IPS-18a (cell line): ENCODE results near the gene FARP2.
"Not testable (repeated sequence)": the region's sequence is repeated elsewhere in the genome, so short reads cannot be mapped to it uniquely, and the experiment has no call there.

ENCODE experiments used
- H3K27ac ChIP-seq: one replicate; pipeline ENCODE4 v1.5.1; 2013; ENCODE audit warnings: low read length
- H3K27me3 ChIP-seq: one replicate; pipeline ENCODE4 v1.6.1; 2013; ENCODE audit warnings: mild to moderate bottlenecking, low read length; ENCODE audit not compliant: control insufficient read depth, insufficient read depth
- H3K36me3 ChIP-seq: one replicate; pipeline ENCODE4 v1.6.1; 2013; ENCODE audit warnings: low read depth, low read length; ENCODE audit not compliant: control insufficient read depth
- H3K4me1 ChIP-seq: one replicate; pipeline ENCODE4 v1.6.1; 2013; ENCODE audit warnings: low read depth, low read length; ENCODE audit not compliant: control insufficient read depth
- H3K4me3 ChIP-seq: one replicate; pipeline ENCODE4 v1.5.1; 2013; ENCODE audit warnings: low read length
- H3K9ac ChIP-seq: one replicate; pipeline ENCODE4 v1.6.1; 2013; ENCODE audit warnings: mild to moderate bottlenecking, low read length, moderate library complexity
- H3K9me3 ChIP-seq: one replicate; pipeline ENCODE4 v1.6.1; 2013; ENCODE audit warnings: low read depth, low read length; ENCODE audit not compliant: control insufficient read depth

Gene FARP2

DNA sequence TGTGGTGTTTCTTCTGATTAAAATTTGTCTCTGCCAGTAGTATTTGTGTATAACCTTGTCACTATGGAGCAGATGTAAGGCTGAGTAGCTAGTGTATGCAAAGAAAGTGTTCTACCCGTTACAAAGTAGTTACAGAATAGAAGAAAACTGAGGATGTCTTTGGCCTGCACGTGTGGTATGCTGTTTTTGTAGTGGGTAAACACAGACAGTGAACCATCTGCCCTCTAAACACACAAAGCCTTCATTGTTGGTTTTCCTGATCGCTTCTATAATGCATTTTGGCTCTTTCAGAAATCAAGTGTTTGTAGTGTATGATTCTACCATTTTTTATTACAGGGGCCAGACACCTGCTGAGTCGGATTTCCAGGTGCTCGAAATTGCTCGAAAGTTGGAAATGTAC lies 61.5 kb downstream of the FARP2 start:
- no peak overlapping the region for H3K27ac ChIP-seq
- no peak overlapping the region for H3K9ac ChIP-seq
- no peak overlapping the region for H3K4me3 ChIP-seq
- H3K9me3 ChIP-seq, result no peaks in the 10 kb centered on the region
- H3K4me1 ChIP-seq, result no peaks in the 10 kb centered on the region
- peaks cover 17% of the 10 kb centered on the region for H3K36me3 ChIP-seq
- no peaks in the 10 kb centered on the region for H3K27me3 ChIP-seq

- H3K4me3 ChIP-seq, result no peak overlapping the region
Measured at GRCh38 chr2:241421330-241421729, 65.2 kb downstream of the FARP2 start.

DNA sequence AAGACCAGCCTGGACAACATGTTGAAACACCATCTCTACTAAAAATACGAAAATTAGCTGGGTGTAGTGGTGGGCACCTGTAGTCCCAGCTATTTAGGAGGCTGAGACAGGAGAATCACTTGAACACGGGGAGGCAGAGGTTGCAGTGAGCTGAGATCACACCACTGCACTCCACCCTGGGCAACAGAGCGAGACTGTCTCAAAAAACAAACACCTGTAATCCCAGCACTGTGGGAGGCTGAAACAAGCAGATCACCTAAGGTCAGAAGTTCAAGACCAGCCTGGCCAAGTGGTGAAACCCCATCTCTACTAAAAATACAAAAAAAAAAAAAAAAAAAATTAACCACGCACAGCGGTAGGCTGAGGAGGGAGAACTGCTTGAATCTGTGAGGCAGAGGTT lies 65.9 kb downstream of the FARP2 start:
- not testable (repeated sequence) for H3K4me1 ChIP-seq, H3K27ac ChIP-seq, H3K27me3 ChIP-seq, H3K4me3 ChIP-seq, H3K9ac ChIP-seq, H3K9me3 ChIP-seq, H3K36me3 ChIP-seq

More at GRCh38 chr2:241421330-241421729, 65.2 kb downstream of the FARP2 start:
- no peak overlapping the region for H3K27ac ChIP-seq
- no peaks in the 10 kb centered on the region for H3K9me3 ChIP-seq
- no peaks in the 10 kb centered on the region for H3K4me1 ChIP-seq
- H3K27me3 ChIP-seq, result no peaks in the 10 kb centered on the region
- H3K9ac ChIP-seq, result no peak overlapping the region
- peaks cover 7% of the 10 kb centered on the region for H3K36me3 ChIP-seq

DNA sequence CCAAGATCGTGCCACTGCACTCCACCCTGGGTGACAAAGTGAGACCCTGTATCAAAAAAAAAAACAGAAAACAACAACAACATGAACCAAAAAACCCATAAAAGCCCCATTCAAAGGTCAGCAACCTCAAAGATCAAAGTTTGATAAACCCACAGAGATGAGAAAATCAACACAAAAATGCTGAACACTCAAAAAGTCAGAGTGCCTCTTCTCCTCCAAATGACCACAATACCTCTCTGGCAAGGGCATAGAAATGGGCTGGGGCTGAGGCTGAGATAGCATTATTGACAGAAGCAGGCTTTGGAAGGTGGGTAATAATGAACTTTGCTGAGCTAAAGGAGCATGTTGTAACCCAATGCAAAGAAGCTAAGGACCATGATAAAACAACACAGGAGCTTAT lies 66.3 kb downstream of the FARP2 start:
- Histone ChIP-seq H3K27me3 (no peaks in the 10 kb centered on the region), H3K36me3 (peaks cover 7% of the 10 kb centered on the region)

DNA sequence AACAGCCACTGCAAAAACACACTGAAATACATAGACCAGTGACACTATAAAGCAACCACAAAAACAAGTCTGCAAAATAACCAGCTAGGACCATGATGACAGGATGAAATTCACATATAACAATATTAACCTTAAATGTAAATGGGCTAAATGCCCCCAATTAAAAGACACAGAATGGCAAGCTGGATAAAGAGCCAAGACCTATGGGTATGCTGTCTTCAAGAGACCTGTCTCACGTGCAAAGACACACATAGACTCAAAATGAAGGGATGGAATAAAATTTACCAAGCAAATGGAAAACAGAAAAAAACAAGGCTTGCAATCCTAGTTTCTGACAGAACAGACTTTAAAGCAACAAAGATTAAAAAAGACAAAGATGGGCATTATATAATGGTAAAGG lies 67.4 kb downstream of the FARP2 start:
- H3K4me3 ChIP-seq, H3K4me1 ChIP-seq, H3K27ac ChIP-seq, H3K36me3 ChIP-seq, H3K9me3 ChIP-seq, H3K27me3 ChIP-seq, H3K9ac ChIP-seq: not testable (repeated sequence)

More for the DNA sequence above, 66.3 kb downstream of the FARP2 start:
- Histone ChIP-seq H3K4me3 (no peak overlapping the region), H3K9me3 (no peaks in the 10 kb centered on the region), H3K4me1 (no peaks in the 10 kb centered on the region), H3K27ac (no peak overlapping the region), H3K9ac (no peak overlapping the region)

GRCh38 chr2:241425368-241425767 lies 69.3 kb downstream of the FARP2 start:
- no peak overlapping the region for H3K4me3 ChIP-seq
- no peaks in the 10 kb centered on the region for H3K27me3 ChIP-seq
- H3K4me1 ChIP-seq, result no peaks in the 10 kb centered on the region
- H3K9me3 ChIP-seq, result no peaks in the 10 kb centered on the region
- H3K27ac ChIP-seq, result no peak overlapping the region
- H3K36me3 ChIP-seq, result peaks cover 8% of the 10 kb centered on the region
- H3K9ac ChIP-seq, result no peak overlapping the region

DNA sequence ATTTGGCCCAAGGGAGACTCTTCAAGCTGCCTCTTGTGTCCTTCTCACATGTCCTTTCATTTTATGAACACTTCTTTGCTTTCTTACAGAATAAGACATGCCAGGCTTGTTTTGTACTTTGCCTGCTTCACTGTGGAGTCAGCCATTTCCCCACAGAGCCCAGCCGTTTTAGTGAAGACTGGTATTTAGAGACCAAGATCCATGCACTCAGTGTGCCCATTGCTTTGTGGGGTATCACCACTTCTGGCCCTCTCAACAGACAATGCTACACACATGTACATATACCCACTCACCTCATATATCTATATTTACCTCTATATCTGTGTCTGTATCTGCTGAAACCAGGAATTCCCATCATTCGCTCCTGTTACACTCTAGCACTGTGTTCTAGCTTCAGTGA lies 74.1 kb downstream of the FARP2 start:
- H3K36me3 ChIP-seq, result peaks cover 8% of the 10 kb centered on the region
- no peak overlapping the region for H3K9ac ChIP-seq
- H3K4me1 ChIP-seq, result no peaks in the 10 kb centered on the region
- H3K27ac ChIP-seq, result no peak overlapping the region
- H3K9me3 ChIP-seq, result no peaks in the 10 kb centered on the region
- H3K4me3 ChIP-seq, result no peak overlapping the region
- H3K27me3 ChIP-seq, result no peaks in the 10 kb centered on the region

DNA sequence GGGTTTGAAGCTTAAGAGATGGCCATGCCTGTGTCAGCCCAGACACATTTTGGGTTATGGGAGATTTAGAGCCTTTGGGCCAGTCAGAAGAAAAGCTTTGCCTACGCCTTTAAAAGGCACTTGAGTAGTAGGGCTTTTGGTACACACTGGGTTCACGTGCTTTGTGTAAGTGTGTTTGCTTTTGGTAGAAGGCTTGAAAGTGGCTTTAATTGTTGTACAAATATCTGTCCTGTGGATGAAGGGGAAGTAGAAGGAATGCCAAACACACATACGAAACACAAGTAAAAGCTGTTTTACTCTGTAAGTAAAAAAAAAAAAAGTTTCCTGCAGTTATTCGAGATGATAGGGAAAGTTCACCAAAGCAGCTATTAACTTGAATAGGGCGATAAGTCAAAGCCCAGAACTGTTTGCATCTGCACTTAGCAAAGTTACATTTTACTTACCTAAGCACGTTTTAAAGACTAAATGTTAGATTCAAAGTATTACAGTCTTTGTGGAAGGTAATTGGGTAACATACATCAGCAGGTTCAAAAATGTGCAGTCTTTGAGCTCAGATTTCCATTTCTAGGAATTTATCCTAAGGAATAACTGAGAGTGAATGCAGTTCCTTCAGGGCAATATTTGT lies 76.9 kb downstream of the FARP2 start:
- H3K36me3 ChIP-seq, result peaks cover 13% of the 10 kb centered on the region
- H3K27ac ChIP-seq, result no peak overlapping the region
- no peaks in the 10 kb centered on the region for H3K4me1 ChIP-seq
- no peak overlapping the region for H3K9ac ChIP-seq
- no peaks in the 10 kb centered on the region for H3K27me3 ChIP-seq
- no peak overlapping the region for H3K4me3 ChIP-seq
- no peaks in the 10 kb centered on the region for H3K9me3 ChIP-seq

- Histone ChIP-seq H3K9me3 (no peaks in the 10 kb centered on the region), H3K9ac (no peak overlapping the region), H3K36me3 (peaks cover 8% of the 10 kb centered on the region), H3K27me3 (no peaks in the 10 kb centered on the region), H3K4me3 (no peak overlapping the region), H3K4me1 (no peaks in the 10 kb centered on the region), H3K27ac (no peak overlapping the region)
Measured at GRCh38 chr2:241437179-241437578, 81.1 kb downstream of the FARP2 start.

DNA sequence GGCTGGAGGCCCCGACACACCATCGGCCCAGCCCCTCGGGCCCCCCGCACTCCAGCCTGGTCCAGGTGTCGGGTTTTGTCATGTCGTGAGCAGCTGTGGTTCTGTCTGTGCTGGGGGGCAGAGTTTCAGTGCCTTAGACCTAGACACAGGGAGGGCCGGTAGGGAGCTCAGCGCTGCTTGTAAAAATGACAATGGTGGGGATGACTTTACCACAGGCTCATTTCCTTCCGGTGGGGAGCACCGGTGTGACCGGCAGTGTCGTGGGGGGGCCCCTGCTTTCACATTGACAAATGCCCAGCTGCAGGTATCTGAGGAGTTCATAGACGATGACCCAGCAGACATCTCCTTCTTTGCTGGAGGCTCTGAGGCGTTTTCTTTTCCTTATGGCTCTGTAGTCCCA lies 85.4 kb downstream of the FARP2 start:
- Histone ChIP-seq H3K36me3 (peaks cover 18% of the 10 kb centered on the region), H3K27me3 (no peaks in the 10 kb centered on the region), H3K9ac (no peak overlapping the region), H3K4me1 (no peaks in the 10 kb centered on the region), H3K27ac (no peak overlapping the region), H3K4me3 (no peak overlapping the region), H3K9me3 (no peaks in the 10 kb centered on the region)

DNA sequence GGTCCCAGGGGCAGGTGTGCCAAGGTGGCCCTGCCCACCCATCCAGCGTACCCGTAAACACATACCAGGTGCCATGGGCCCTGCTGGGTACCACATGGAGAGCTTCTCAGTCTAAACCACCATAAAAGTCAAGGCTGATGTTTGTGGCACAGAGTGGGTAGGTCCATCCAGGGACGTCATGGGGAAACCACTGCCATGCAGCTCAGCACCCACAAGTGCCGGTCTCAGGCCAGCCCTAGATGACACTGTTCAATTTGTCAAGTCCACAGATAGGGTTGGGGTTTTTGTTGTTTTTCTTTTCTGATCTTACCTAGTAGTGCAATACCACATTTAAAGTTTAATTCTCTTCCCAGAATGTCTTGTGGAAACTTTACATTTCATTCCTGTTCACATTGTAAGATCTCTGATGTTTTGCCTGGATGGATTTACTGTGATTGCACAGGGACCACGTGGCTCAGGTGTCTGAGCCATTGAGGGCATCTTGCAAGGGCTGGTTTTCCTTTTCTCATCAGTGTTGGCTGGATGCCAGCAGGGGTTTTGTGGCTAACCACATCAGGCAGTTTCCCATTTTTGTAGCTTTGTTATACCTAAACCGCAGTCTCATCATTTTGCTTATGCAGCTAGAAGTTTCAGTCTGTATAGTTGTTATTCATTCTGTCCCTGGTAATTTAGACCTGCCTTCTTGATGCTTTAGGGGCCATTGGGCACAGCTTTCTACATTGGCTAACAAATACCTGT lies 87.6 kb downstream of the FARP2 start:
- no peak overlapping the region for H3K9ac ChIP-seq
- no peaks in the 10 kb centered on the region for H3K4me1 ChIP-seq
- H3K27ac ChIP-seq, result no peak overlapping the region
- no peaks in the 10 kb centered on the region for H3K9me3 ChIP-seq
- no peaks in the 10 kb centered on the region for H3K27me3 ChIP-seq
- H3K36me3 ChIP-seq, result peaks cover 14% of the 10 kb centered on the region
- H3K4me3 ChIP-seq, result no peak overlapping the region

DNA sequence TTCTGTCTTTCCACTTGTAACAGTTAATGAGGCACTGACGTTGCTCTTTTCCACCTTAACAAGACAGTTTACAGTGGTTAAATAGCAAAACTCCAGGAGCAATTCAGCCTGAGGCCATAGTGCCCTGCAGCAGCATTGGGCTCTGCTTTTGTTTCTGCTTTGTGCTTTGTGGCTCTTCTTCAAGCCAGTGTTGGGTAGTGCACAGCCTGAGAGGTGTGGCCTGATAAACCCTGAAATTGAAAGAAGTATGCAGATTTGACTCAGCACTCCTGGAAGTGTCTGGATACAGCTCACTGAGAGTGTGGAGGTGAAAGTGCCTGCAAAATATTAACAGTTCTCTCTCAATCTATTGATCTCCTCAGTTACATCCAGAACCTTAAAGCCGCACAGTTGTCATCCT lies 89.3 kb downstream of the FARP2 start:
- H3K27me3 ChIP-seq, result no peaks in the 10 kb centered on the region
- H3K27ac ChIP-seq, result no peak overlapping the region
- no peak overlapping the region for H3K9ac ChIP-seq
- H3K9me3 ChIP-seq, result no peaks in the 10 kb centered on the region
- H3K36me3 ChIP-seq, result peaks cover 14% of the 10 kb centered on the region
- no peak overlapping the region for H3K4me3 ChIP-seq
- H3K4me1 ChIP-seq, result no peaks in the 10 kb centered on the region
